Uterus (tissue), 2 donors: ENCODE measurements around the gene CAB39.

ENCODE experiments used
- POLR2A ChIP-seq, 2 donors: fragments of 450-650 bp; IDR thresholded peaks; one replicate each; pipeline ENCODE4 v1.6.1; 2016; ENCODE audit warnings: antibody characterized with exemption in 2 of 2, mild to moderate bottlenecking in 1 of 2, moderate library complexity in 1 of 2
- TF ChIP-seq, protein P1 (sequence below), 4 experiments: fragments of 200-600 bp in 2 of 4; fragments of 450-650 bp in 2 of 4; sonication (generic) in 2 of 4; IDR thresholded peaks; one replicate each; pipeline ENCODE4 v1.5.1; 2016 to 2019; ENCODE audit warnings: antibody characterized with exemption in 4 of 4, mild to moderate bottlenecking in 2 of 4, moderate library complexity in 1 of 4

DNA sequence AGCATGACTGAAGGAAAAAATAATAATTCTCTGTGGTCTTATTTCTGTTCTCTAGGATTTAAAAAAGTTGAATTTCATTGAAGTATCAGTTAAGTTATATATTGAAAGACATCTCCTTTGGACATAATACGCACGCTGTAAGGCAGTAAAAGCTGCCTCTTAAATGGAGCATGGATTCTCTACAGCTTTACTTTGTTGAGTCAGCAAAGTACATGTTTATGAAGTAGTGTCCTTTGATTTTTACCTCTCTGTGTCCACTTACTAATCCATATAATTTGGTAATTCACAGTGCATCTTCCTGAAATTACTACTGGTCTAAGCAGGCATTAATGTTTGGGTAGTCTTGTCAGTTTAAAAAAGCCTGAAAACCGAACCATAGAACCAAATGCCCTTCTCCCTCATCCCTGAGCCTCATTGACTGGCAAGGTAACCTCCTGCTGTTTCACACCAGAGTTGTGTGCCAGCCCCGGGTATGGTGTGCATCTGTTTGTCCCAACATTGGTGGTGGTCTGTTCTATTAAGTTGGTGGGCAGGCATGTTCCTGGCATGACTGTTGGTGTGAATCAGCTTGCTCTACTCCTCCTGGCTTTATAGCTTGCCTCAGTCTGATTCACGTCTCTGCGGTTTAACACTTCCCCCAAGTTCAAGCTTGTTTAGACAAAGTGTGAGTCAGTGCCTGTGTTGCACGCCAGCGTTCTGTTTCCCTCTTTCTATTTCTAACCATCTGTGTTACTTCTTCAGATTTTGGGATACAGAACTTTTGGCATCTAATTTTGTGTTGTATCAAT lies 81.1 kb downstream of the CAB39 start:
- TF ChIP-seq, protein P1, sequence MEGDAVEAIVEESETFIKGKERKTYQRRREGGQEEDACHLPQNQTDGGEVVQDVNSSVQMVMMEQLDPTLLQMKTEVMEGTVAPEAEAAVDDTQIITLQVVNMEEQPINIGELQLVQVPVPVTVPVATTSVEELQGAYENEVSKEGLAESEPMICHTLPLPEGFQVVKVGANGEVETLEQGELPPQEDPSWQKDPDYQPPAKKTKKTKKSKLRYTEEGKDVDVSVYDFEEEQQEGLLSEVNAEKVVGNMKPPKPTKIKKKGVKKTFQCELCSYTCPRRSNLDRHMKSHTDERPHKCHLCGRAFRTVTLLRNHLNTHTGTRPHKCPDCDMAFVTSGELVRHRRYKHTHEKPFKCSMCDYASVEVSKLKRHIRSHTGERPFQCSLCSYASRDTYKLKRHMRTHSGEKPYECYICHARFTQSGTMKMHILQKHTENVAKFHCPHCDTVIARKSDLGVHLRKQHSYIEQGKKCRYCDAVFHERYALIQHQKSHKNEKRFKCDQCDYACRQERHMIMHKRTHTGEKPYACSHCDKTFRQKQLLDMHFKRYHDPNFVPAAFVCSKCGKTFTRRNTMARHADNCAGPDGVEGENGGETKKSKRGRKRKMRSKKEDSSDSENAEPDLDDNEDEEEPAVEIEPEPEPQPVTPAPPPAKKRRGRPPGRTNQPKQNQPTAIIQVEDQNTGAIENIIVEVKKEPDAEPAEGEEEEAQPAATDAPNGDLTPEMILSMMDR (IDR thresholded peaks at IDR 0.05): no peak
- no peak for TF ChIP-seq POLR2A (IDR thresholded peaks at IDR 0.05)
